Left lung (tissue), 10 donors: ENCODE data around the gene TMC2. TPM values are rescaled to one million over a fixed set of nuclear protein-coding genes. Genes with fewer than 3 reads are reported as not detected.

Experiments
- ATAC-seq: fragments of 200-7000 bp; cut with Tn5 transposase; one replicate; pipeline ENCODE4 v1.9.1; 2020; ENCODE audit warnings: moderate library complexity
- DNase-seq, 4 donors: peaks; one replicate each; pipeline ENCODE4 v3.0.0-alpha.2; 2013 to 2020
- H3K27ac ChIP-seq, 2 donors: fragments of 200-600 bp; sonication (generic) in 1 of 2; one replicate each; pipeline versions ENCODE4 v1.5.0 to v1.8.0; 2020 to 2021
- H3K27me3 ChIP-seq, 2 donors: fragments of 200-600 bp; sonication (generic) in 1 of 2; one replicate each; pipeline versions ENCODE4 v1.5.0 to v1.8.0; 2020 to 2021
- H3K36me3 ChIP-seq, 2 donors: fragments of 200-600 bp; sonication (generic) in 1 of 2; one replicate each; pipeline versions ENCODE4 v1.5.0 to v1.8.0; 2020 to 2021
- H3K4me1 ChIP-seq, 2 donors: fragments of 200-600 bp; one replicate each; pipeline ENCODE4 v1.8.0; 2021
- H3K4me3 ChIP-seq, 2 donors: fragments of 200-600 bp; sonication (generic) in 1 of 2; one replicate each; pipeline versions ENCODE4 v1.5.0 to v1.8.0; 2020 to 2021; ENCODE audit warnings: mild to moderate bottlenecking in 1 of 2
- H3K9me3 ChIP-seq, 2 donors: fragments of 200-600 bp; sonication (generic) in 1 of 2; one replicate each; pipeline versions ENCODE4 v1.5.0 to v1.8.0; 2020 to 2021
- intact Hi-C, 2 donors: fragments of 100-400 bp; cut with DNase I; formaldehyde crosslinking; loops; one replicate each; pipeline versions ENCODE4 v1.11.2 to v1.14.2; 2022
- polyA plus RNA-seq, 6 donors: library from polyadenylated mRNA; unstranded; fragments of 120-200 nt; gene quantifications; one replicate each; pipeline ENCODE4 v1.2.1, GENCODE V29; 2013; ENCODE audit not compliant: insufficient read length in 6 of 6
- total RNA-seq, 2 donors: library from RNA; stranded (reverse); fragmentation: NEBNext Ultra II Directional; extraction: Animal tissue kit (Norgen Biotek cat#: 25700); gene quantifications; one replicate each; pipeline ENCODE4 v1.2.1, GENCODE V29; 2021
- TF ChIP-seq, protein P1 (sequence below), 2 donors: fragments of 200-600 bp; sonication (generic) in 1 of 2; IDR thresholded peaks; one replicate each; pipeline versions ENCODE4 v1.5.0 to v1.8.0; 2021; ENCODE audit warnings: antibody characterized with exemption in 2 of 2
- donor health status: DM: no; HTN: yes; CAD: no.
- donor health status: DM: no; HTN: no; CAD: no.

The TMC2 gene
- total and polyA plus RNA-seq, 8 donors, result 0.10 to 0.37 (median 0.21) TPM; not detected in 1

DNA sequence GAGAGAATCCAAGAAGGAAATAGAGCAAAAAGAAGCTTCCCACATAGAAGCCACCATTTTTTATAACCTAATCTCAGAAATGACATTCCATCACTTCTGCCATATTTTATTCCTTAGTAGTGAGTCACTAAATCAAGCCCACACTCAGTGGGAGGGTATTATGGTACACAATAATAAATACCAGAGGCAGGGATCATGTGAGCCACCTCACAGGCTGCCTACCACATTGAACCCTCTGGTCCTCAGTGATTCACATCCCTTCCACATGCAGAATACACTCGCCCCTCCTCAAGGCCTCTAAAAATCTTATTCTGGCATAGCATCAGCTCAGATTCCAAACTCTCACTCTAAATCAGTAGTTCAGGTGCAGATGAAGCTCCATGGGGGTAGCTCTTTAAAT lies 49.4 kb downstream of the TMC2 start:
- no peaks in the 10 kb centered on the region for H3K9me3 ChIP-seq
- no peak for ATAC-seq
- no peaks in the 10 kb centered on the region for H3K36me3 ChIP-seq
- H3K4me3 ChIP-seq, result no peak overlapping the region
- DNase-seq, result no peak
- H3K4me1 ChIP-seq, result no peaks in the 10 kb centered on the region
- intact Hi-C loops, result no loop called here
- peaks cover 0 to 14% of the 10 kb centered on the region in 2 donors for H3K27me3 ChIP-seq
- no peak overlapping the region for H3K27ac ChIP-seq
- TF ChIP-seq, protein P1, sequence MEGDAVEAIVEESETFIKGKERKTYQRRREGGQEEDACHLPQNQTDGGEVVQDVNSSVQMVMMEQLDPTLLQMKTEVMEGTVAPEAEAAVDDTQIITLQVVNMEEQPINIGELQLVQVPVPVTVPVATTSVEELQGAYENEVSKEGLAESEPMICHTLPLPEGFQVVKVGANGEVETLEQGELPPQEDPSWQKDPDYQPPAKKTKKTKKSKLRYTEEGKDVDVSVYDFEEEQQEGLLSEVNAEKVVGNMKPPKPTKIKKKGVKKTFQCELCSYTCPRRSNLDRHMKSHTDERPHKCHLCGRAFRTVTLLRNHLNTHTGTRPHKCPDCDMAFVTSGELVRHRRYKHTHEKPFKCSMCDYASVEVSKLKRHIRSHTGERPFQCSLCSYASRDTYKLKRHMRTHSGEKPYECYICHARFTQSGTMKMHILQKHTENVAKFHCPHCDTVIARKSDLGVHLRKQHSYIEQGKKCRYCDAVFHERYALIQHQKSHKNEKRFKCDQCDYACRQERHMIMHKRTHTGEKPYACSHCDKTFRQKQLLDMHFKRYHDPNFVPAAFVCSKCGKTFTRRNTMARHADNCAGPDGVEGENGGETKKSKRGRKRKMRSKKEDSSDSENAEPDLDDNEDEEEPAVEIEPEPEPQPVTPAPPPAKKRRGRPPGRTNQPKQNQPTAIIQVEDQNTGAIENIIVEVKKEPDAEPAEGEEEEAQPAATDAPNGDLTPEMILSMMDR (IDR thresholded peaks at IDR 0.05), result no peak

DNA sequence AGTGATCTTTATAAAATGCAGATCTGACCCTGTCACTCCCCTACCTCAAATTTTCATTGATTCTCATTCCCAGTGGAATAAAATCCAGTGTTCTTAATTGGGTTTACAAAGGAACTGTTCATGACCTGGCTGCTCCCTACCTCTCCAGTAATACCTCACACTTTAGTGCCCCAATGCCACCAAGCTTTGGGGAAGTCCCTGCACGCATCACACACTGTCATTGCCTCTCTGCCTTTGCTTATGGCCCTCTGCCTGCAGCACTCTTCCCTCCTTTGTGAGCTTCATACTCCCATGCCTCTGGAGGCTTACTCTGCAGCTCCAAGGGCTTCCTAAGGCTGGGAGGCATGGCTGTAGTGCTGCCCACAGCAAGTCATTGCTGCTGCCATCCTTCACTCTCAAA lies 57.4 kb downstream of the TMC2 start:
- H3K4me1 ChIP-seq, result no peaks in the 10 kb centered on the region
- TF ChIP-seq, protein P1 (IDR thresholded peaks at IDR 0.05), result no peak
- H3K36me3 ChIP-seq, result no peaks in the 10 kb centered on the region
- no peak overlapping the region for H3K4me3 ChIP-seq
- no peaks in the 10 kb centered on the region for H3K9me3 ChIP-seq
- DNase-seq (no peak), ATAC-seq (no peak)
- no peak overlapping the region for H3K27ac ChIP-seq
- intact Hi-C loops, result no loop called here
- peaks cover 0 to 18% of the 10 kb centered on the region in 2 donors for H3K27me3 ChIP-seq

DNA sequence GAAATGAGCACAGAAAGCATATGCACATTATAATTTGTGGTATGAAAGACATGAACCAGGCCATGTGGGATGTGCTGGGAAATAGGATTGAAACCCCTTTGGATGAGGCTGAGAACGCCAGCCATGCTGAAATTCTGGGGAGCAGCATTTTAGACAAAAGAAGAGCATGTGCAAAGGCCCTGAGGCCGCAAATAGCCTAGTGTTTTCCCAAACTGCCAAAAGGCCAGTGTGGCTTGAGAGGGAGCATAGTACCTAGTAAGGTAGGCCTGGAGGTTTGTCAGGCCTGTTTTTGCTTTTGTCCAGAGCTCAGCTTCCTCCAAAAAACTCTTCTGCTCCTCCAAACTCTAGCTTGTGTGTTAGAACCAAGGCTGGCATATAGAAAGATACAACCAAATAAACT lies 58.7 kb downstream of the TMC2 start:
- intact Hi-C loops, result no loop called here
- Histone ChIP-seq H3K9me3 (no peaks in the 10 kb centered on the region), H3K4me3 (no peak overlapping the region), H3K27me3 (peaks cover 0 to 22% of the 10 kb centered on the region in 2 donors), H3K36me3 (no peaks in the 10 kb centered on the region), H3K27ac (no peak overlapping the region), H3K4me1 (no peaks in the 10 kb centered on the region)
- DNase-seq, result no peak
- TF ChIP-seq, protein P1 (IDR thresholded peaks at IDR 0.05), result no peak
- ATAC-seq, result no peak

DNA sequence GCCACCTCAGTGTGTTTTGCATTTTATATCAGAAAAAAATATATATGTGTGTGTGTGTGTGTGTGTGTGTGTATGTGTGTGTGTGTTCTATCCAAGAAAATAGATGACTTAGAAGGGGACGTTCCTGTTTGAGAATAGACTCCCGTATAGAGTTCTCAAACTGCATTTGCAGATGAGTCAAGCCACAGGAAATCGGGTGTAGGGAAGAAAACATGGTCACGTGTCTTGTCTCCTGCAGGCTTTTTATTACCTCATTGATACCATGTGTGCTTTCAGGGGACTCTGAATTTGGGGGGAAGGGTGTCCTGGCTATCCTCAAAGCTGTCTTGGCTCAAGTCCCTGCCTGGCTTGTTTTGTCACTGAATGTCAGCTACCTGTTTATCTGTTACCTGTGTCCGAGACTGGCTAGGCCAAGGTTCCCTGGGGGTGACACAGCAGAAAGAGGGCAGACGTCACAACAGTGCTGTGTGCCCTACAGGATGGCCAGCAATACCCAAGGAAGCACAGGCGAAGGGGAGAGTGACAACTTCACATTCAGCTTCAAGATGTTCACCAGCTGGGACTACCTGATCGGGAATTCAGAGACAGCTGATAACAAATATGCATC lies 60.4 kb downstream of the TMC2 start:
- DNase-seq (no peak), ATAC-seq (no peak)
- intact Hi-C loops, result no loop called here
- Histone ChIP-seq H3K27me3 (peaks cover 0 to 16% of the 10 kb centered on the region in 2 donors), H3K4me3 (no peak overlapping the region), H3K27ac (no peak overlapping the region), H3K9me3 (no peaks in the 10 kb centered on the region), H3K4me1 (no peaks in the 10 kb centered on the region), H3K36me3 (no peaks in the 10 kb centered on the region)
- TF ChIP-seq, protein P1 (IDR thresholded peaks at IDR 0.05), result no peak

DNA sequence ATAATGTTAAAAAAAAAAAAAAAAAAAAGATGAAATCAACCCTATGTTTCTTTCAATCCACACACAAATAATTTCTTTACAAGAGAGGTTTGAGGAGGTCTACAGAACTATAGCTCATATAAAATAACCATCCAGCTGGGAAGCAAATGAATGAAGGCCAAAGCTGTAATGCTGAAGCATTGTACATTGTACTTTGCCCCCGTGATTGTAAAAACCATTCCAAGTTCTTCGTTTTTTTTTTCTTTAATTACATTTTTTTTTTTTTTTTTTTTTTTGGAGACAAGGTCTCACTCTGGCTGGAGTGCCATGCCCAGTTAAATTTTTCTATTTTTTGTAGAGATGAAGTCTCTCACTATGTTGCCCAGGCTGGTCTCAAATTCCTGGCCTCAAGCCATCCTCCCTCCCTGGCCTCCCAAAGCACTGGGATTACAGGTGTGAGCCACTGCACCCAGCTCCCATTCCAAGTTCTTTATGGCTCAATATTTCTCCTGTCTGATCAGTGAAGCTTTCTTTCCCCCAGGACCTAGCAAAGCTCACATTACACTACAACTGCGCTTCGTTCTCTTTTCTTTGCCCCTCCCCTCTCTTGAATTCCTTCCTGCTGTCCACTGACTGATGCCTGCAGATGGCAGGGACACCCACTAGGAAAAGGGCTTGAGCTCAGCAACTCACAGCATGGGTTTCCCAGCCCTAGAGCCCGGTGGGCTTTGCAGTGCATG lies 63.1 kb downstream of the TMC2 start:
- intact Hi-C loops, result no loop called here
- TF ChIP-seq, protein P1 (IDR thresholded peaks at IDR 0.05), result no peak
- peaks cover 0 to 11% of the 10 kb centered on the region in 2 donors for H3K27me3 ChIP-seq
- no peaks in the 10 kb centered on the region for H3K9me3 ChIP-seq
- DNase-seq (no peak), ATAC-seq (no peak)
- H3K36me3 ChIP-seq, result no peaks in the 10 kb centered on the region
- no peaks in the 10 kb centered on the region for H3K4me1 ChIP-seq
- H3K4me3 ChIP-seq, result no peak overlapping the region
- H3K27ac ChIP-seq, result no peak overlapping the region
